Esophagus squamous epithelium (tissue), 4 donors: ENCODE data around the gene RTL10.

Experiments
- CTCF ChIP-seq, 6 experiments: fragments of 450-650 bp in 4 of 6; fragments of 200-600 bp in 2 of 6; sonication (generic) in 2 of 6; IDR thresholded peaks; one replicate each; pipeline ENCODE4 v1.5.1; 2016 to 2019; ENCODE audit warnings: antibody characterized with exemption in 6 of 6, mild to moderate bottlenecking in 4 of 6, moderate library complexity in 4 of 6
- POLR2A ChIP-seq, 4 donors: fragments of 450-650 bp; IDR thresholded peaks; one replicate each; pipeline ENCODE4 v1.6.1; 2017; ENCODE audit warnings: antibody characterized with exemption in 4 of 4, mild to moderate bottlenecking in 4 of 4, moderate library complexity in 3 of 4

GRCh38 chr22:19855504-19856409 lies 1.1 kb upstream of the RTL10 start:
- TF ChIP-seq CTCF (IDR thresholded peaks at IDR 0.05) (no peak), POLR2A (IDR thresholded peaks at IDR 0.05) (no peak)
